ENCODE results near the gene PAM.

Gene PAM

GRCh38 chr5:102782217-102782872 is 27.2 kb downstream of the PAM start:
- DNase-seq, result no peak

- DNase-seq, result no peak
Observed at GRCh38 chr5:102787134-102787533, 32.0 kb downstream of the PAM start.

GRCh38 chr5:102788788-102789187 is 33.7 kb downstream of the PAM start:
- no peak for DNase-seq

DNA sequence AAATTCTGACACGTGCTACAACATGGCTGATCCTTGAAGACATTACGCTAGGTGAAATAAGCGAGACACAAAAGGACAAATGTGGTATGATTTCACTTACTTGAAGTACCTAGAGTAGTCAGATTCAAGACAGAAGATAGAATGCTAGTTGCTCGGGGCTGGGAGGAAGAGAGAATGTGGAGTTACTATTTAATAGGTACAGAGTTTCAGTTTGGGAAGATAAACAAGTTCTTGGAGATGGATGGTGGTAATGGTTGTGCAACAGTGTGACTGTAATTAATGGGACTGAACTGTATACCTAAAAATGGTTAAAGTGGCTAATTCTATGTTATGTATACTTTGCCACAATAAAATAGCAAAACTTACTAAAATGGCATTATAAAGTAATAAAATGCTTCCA is 34.4 kb downstream of the PAM start:
- no peak for DNase-seq

GRCh38 chr5:102790748-102791147 is 35.6 kb downstream of the PAM start:
- no peak for DNase-seq

GRCh38 chr5:102792705-102793104 is 37.6 kb downstream of the PAM start:
- no peak for DNase-seq

GRCh38 chr5:102794047-102794446 is 38.9 kb downstream of the PAM start:
- no peak for DNase-seq

DNA sequence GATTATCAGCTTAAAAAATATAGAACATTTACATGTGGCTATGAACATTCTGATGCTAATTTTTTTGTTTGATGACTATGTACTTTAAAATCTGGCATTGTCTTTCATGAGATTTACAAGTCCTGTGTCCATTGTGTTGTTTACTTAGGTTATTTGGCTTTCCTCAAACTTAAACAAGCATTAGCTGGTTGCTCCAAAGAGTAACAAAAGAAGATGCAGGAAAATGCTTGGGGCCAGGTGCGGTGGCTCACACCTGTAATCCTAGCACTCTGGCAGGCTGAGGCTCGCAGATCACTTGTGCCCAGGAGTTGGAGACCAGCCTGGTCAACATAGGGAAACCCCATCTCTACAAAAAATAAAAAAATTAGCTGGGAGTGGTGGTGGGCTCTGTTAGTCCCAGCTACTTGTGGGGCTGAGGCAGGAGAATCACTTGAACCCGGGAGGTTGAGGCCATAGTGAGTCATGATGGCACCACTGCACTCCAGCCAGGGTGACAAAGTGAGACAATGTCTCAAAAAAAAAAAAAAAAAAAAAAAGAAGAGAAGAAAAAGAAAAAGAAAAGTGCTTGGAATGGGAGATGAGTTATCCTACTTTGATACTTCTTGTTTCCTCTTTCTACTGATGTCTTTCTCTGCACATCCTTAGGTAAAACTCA is 39.7 kb downstream of the PAM start:
- no peak for DNase-seq

- DNase-seq, result no peak
Observed at GRCh38 chr5:102795526-102795925, 40.4 kb downstream of the PAM start.

DNA sequence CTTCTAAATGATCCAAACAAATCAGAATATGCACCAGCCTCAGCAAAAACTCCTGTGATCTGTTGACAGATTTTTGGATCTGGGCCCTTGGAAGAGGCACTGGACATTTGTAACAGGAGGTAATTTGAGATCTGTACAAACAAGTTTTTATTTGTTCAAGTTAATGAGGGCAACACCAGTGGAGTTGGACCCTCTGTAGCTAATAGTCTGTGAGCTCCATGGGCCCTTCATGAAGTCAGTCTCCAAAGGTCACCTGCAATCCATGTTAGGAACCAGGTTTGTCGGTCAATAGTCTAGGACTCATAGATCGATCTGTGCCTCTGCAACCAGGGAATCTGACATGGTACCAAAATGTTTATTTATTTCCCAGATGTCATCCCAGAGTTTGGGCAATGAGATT is 40.9 kb downstream of the PAM start:
- no peak for DNase-seq

DNA sequence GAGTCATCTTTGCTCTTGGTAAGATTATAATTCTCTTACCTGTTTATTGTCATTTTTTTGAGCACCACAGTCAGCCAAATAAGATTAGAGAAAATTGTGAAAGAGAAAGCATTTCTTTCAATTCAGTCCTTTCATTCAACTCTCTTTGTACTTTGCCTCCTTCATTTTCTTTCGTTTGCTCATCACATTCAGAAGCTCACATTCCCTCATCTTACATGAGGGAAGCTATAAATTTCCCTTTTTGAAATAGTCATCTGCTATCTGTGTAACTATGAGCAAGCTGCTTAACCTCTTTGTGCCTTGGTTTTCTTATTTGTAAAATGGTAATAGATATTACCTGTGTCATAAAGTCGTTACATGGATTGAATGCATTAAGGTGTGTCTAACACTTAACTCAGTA is 41.4 kb downstream of the PAM start:
- no peak for DNase-seq

DNA sequence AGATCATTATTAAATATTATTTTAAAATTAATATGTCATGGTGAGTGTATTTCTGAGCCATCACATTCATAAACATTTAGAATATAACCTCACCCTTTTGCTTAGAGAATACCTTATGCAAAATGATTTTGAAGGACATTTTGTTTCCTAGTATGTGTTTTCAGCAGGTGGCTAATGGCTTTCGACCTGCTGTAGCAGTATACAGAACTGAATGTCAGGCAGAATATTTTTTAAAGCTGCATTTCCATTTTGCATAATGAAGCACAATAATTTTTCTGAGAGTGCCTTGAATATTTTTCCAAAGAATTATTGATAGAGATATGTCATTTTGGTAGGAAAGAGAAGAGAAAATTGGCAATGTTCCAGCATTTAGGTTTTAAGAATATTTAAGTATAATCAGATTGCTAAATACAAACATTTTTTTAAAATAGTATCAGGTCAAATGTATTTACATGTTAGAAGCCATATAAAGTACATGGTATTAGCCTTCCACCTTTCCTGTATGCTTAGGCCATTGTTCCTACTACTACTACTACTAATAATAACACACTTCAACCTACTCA is 42.3 kb downstream of the PAM start:
- DNase-seq, result no peak

DNA sequence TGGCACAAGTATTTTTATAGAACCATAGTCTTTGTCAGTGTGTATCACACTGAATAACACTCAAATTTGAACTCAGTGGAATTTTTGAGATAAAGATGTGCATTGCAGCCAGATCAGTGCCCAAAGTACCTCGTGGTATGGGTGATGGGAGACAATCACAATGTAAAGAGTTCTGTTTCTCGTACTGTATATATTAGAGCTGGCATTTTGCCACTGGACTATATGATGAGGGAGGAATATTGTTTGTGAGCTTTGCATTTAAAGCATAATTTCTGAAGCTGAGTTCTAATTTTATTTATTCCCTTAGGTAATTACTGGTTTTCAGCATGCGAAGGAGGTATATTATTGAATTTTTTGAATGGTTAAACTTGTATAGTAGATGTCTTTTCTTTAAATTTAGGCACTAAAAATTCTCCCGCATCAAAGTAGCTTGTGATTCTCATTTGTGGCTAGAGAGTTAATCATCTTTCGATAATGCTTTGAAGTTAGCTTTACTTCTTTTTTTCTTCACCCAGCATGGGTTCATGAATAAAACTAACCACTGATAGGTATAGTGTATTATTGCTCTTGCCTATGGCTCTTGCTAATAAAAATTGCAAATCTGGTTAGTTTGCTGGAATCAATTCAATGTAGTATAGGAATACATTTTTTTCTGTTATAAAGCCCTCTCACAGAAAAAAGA is 43.1 kb downstream of the PAM start:
- no peak for DNase-seq

DNA sequence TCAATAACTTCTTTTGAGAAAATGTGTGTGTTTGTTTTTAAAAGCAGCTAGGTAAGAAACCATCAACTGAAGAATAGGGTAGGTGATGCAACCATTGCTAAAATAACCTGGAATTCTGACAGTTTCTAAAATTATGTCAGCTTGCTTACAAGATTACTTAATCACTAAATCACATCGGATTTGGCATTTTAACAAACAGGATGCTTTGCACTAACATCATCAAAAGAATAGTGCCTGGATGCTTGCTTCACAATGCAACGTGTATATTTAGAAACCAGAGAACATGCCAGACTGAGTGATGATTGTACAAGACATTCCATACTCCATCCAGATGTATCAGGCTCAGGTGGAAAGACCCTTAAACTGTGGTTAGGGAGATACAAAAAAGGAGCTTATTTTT is 43.9 kb downstream of the PAM start:
- DNase-seq, result no peak

DNA sequence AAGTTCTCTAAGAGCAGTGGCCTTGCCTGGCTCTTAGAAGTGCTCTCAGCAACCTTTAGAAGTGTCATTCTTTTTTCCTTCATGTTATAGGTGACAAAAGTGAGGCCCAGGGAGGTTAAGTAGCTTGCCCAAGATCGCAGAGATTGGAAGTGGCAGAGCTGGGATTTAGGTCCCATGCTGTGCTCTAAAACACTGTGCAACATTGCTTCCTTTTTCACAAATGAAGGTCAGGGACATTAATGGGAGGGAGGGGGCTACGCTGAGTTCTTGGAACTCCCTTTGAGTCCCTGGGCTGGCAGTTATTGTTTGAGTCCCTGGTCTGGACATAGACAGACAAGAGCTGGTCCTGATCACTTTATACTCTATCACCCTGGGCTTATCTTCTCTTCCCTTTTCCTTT is 45.3 kb downstream of the PAM start:
- no peak for DNase-seq

GRCh38 chr5:102801371-102801770 is 46.3 kb downstream of the PAM start:
- no peak for DNase-seq

- no peak for DNase-seq
Observed at GRCh38 chr5:102802708-102803458, 47.8 kb downstream of the PAM start.

DNA sequence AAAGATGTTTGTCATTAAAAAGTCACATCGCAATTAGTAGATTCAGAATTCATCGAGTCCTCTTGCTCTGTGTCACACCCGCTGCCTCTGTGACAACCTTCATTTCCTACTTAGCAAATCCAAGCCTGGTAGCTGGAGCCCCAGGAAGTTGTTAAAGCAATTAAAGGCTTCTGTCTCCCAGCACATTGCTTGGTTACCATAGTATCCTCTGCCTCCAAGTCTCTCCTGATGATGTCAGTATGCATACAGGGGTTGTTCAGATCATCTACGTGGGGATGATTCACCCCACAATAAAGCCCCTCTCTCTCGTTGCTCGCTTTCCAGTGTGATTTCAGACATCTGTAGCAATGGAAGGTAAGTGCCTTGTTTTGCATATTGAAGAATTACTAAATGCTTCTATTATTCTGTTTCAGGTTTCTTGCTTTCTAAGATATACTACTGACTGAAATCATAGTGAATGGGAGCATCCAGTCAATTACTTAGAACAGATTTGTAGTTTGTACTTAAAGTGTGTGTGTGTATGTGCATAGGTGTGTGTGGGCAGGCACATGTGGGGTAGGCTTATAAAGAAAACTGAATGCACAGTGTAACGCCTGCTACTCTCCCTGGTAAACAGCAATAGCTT is 52.9 kb downstream of the PAM start:
- DNase-seq, result no peak

- no peak for DNase-seq
Observed at GRCh38 chr5:102809033-102809432, 53.9 kb downstream of the PAM start.

DNA sequence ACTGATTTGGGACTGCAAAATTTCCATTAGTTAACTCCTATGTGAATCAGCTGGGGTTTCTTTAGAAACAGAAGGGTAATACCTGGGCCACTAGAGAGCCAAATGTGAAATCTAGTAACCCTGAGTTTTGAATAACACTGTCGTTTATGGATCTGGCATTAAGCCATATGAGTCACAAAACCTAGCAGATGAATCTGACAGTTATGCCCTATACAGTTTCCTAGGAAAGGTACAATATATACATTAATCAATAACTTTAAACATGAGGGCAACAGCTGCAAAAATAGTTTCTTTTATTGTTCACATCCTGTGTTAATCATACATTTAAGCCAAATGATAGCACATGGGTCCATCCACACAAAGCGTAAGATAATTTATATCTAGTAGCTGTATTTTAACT is 56.9 kb downstream of the PAM start:
- DNase-seq, result no peak

DNA sequence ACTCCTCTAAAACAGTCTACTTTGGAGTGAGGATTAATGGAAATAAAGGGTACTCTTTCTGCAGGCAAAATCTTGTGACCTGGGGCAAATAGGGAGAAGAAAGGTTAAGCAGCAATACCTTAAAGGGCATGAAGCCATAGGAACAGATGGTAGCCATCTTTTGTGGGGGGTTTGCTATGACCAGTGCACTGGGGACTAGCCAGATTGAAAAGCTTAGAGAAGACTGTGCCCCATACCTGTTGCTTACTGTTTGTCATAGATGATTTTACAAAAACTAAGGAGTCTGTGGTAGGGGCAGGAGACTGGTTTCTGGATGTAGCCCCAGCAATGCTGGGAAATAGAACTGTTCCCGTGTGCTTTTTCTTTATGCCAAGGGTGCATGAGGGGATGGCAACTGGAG is 58.6 kb downstream of the PAM start:
- no peak for DNase-seq

DNA sequence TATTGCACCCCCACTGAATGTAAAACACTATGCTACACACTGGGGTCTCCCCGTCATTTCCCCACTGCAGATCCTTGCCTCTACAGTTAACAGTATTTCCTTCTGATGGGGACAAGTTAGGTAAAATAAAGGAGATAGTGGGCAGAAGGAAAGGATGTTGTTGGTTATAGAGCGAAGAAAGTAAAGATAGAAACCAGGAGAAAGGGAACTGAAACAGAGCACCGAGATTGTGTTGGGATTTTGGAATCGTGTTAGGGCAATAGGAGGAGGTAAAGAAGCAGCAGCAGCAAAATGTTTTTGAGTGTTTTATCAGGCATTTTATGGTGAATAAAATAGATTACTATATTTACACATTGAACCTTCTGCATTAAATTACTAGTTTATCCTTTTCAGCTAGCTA is 60.0 kb downstream of the PAM start:
- no peak for DNase-seq
